Osteocyte (in vitro differentiated cells): ENCODE results near the gene WDFY3. TPM values are rescaled to one million over a fixed set of nuclear protein-coding genes. Genes with fewer than 3 reads are reported as not detected.

Experiments used
- DNase-seq: peaks from one replicate; pipeline ENCODE4 v3.0.0; 2021; ENCODE audit warnings: mixed read lengths; ENCODE audit not compliant: unreplicated experiment; ENCODE audit errors: extremely low spot score
- H3K27ac Mint-ChIP-seq: one replicate; pipeline ENCODE4 v1.8.0; 2021; ENCODE audit warnings: mild to moderate bottlenecking, mixed read lengths; ENCODE audit not compliant: unreplicated experiment
- H3K27me3 Mint-ChIP-seq: one replicate; pipeline ENCODE4 v1.8.0; 2021; ENCODE audit warnings: mixed read lengths; ENCODE audit not compliant: unreplicated experiment
- H3K36me3 Mint-ChIP-seq: one replicate; pipeline ENCODE4 v1.8.0; 2021; ENCODE audit warnings: mixed read lengths; ENCODE audit not compliant: unreplicated experiment
- H3K4me1 Mint-ChIP-seq: one replicate; pipeline ENCODE4 v1.8.0; 2021; ENCODE audit warnings: mixed read lengths; ENCODE audit not compliant: unreplicated experiment
- H3K4me3 Mint-ChIP-seq: one replicate; pipeline ENCODE4 v1.8.0; 2021; ENCODE audit warnings: mild to moderate bottlenecking, moderate library complexity, mixed read lengths; ENCODE audit not compliant: unreplicated experiment
- H3K9me3 Mint-ChIP-seq: one replicate; pipeline ENCODE4 v1.8.0; 2021; ENCODE audit warnings: mixed read lengths; ENCODE audit not compliant: unreplicated experiment
- total RNA-seq: library from RNA; stranded (reverse); gene quantifications from 2 replicates; pipeline ENCODE4 v1.2.1, GENCODE V29; 2021
- TF ChIP-seq, protein P1 (sequence below): fragments of 200-600 bp; sonication (generic); IDR thresholded peaks from 2 replicates; pipeline ENCODE4 v1.5.0; 2021; ENCODE audit warnings: antibody characterized with exemption, mild to moderate bottlenecking, moderate library complexity

The WDFY3 gene
- total RNA-seq, 1 donor from 2014 or later, result 91.4 TPM

GRCh38 chr4:84937381-84937977 is 29.0 kb downstream of the WDFY3 start:
- Mint-ChIP-seq H3K4me1 (peaks cover 41% of the 10 kb centered on the region), H3K27me3 (no peaks in the 10 kb centered on the region), H3K27ac (peak overlapping the region; percentile 76), H3K9me3 (peaks cover 13% of the 10 kb centered on the region), H3K4me3 (no peak overlapping the region), H3K36me3 (peaks cover 15% of the 10 kb centered on the region)
- DNase-seq, result no peak
- TF ChIP-seq, protein P1, sequence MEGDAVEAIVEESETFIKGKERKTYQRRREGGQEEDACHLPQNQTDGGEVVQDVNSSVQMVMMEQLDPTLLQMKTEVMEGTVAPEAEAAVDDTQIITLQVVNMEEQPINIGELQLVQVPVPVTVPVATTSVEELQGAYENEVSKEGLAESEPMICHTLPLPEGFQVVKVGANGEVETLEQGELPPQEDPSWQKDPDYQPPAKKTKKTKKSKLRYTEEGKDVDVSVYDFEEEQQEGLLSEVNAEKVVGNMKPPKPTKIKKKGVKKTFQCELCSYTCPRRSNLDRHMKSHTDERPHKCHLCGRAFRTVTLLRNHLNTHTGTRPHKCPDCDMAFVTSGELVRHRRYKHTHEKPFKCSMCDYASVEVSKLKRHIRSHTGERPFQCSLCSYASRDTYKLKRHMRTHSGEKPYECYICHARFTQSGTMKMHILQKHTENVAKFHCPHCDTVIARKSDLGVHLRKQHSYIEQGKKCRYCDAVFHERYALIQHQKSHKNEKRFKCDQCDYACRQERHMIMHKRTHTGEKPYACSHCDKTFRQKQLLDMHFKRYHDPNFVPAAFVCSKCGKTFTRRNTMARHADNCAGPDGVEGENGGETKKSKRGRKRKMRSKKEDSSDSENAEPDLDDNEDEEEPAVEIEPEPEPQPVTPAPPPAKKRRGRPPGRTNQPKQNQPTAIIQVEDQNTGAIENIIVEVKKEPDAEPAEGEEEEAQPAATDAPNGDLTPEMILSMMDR, result no peak

DNA sequence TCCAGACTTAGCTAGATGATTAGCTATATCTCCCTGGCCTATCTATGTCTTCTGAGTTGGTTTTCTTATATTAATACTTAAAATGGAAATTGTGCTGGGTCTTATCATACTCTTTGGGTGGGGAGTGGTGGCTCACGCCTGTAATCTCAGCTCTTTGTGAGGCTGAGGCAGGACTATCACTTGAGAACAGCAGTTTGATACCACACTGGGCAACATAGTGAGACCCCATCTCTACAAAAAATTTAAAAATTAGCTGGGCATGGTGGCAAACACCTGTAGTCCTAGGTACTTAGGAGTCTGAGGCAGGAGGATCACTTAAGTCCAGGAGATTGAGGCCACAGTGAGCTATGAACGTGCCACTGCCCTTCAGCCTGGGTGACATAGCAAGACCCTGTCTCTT is 30.4 kb downstream of the WDFY3 start:
- Mint-ChIP-seq H3K4me1 (peaks cover 44% of the 10 kb centered on the region), H3K27me3 (no peaks in the 10 kb centered on the region), H3K4me3 (no peak overlapping the region), H3K27ac (no peak overlapping the region), H3K9me3 (peaks cover 8% of the 10 kb centered on the region), H3K36me3 (peaks cover 9% of the 10 kb centered on the region)
- no peak for DNase-seq
- TF ChIP-seq, protein P1, result no peak

GRCh38 chr4:84932462-84932861 is 34.0 kb downstream of the WDFY3 start:
- TF ChIP-seq, protein P1, result no peak
- Mint-ChIP-seq H3K27me3 (no peaks in the 10 kb centered on the region), H3K27ac (no peak overlapping the region), H3K36me3 (peaks cover 22% of the 10 kb centered on the region), H3K4me3 (no peak overlapping the region), H3K9me3 (peaks cover 5% of the 10 kb centered on the region), H3K4me1 (peaks cover 20% of the 10 kb centered on the region)
- no peak for DNase-seq

- Mint-ChIP-seq H3K4me3 (no peak overlapping the region), H3K4me1 (peaks cover 15% of the 10 kb centered on the region), H3K9me3 (peaks cover 5% of the 10 kb centered on the region), H3K36me3 (peaks cover 22% of the 10 kb centered on the region), H3K27me3 (no peaks in the 10 kb centered on the region), H3K27ac (no peak overlapping the region)
- TF ChIP-seq, protein P1, result no peak
- no peak for DNase-seq
These were observed 34.5 kb downstream of the WDFY3 start for GRCh38 chr4:84931961-84932360.

DNA sequence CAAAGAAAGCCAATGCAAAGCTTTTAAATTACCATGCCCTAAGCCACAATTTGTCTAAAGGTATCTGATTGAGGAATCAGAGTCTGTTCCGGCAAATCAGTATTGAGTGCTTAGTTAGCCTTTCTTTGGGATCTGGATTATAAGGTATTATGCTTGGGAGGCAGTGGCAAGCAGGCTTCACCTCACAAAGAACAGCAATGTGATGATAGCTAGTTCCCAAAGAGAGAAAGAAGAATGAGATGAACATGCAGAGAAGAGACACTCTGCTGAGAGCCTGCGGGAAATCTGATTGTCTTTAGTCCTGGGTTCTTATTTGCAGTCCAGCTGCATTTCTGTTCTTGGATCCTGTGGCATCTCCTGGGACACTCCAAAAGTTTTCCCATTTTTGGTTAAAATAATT is 35.2 kb downstream of the WDFY3 start:
- Mint-ChIP-seq H3K27ac (no peak overlapping the region), H3K36me3 (peaks cover 22% of the 10 kb centered on the region), H3K4me3 (no peak overlapping the region)

More for the DNA sequence above, 35.2 kb downstream of the WDFY3 start:
- H3K9me3 Mint-ChIP-seq, result peaks cover 5% of the 10 kb centered on the region
- no peak for DNase-seq
- TF ChIP-seq, protein P1, result no peak
- peaks cover 11% of the 10 kb centered on the region for H3K4me1 Mint-ChIP-seq
- no peaks in the 10 kb centered on the region for H3K27me3 Mint-ChIP-seq
